NCI-H1048 (cell line): Measurements from ENCODE around the gene GPHN.
"Not testable (repeated sequence)": the region's sequence is repeated elsewhere in the genome, so short reads cannot be mapped to it uniquely, and the experiment has no call there.

Experiments used
- DNase-seq: peaks from one replicate; lab custom pipeline; 2025; lab: John Stamatoyannopoulos, UW

GPHN gene

GRCh38 chr14:66677780-66678179 is 169.8 kb downstream of the GPHN start:
- DNase-seq: no peak

- DNase-seq: no peak
Observed at GRCh38 chr14:66680216-66680615, 172.3 kb downstream of the GPHN start.

- DNase-seq: no peak
Observed at GRCh38 chr14:66696326-66696725, 188.4 kb downstream of the GPHN start.

GRCh38 chr14:66698503-66698902 is 190.6 kb downstream of the GPHN start:
- DNase-seq: no peak

DNA sequence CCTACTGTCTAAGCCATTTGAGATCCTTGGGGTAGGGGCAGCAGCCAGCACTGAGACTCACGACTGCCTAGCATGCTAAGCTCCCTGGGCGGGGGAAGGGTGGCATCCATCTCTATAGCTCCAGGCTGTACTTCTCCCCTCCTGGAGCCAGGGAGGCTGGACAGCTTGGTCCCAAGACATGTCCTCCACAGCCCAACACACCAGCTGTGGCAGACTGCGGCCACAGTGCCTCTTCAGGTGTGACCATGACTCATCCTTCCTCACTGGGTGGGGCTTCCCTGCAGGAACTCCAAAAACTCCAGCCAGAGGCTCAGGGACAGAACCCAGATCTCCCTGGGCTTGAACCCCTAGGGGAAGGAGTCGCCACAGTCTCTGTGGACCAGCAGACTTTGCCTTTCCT is 193.9 kb downstream of the GPHN start:
- DNase-seq: no peak

- DNase-seq: no peak
Observed at GRCh38 chr14:66708267-66708666, 200.3 kb downstream of the GPHN start.

GRCh38 chr14:66709291-66709690 is 201.3 kb downstream of the GPHN start:
- no peak for DNase-seq

DNA sequence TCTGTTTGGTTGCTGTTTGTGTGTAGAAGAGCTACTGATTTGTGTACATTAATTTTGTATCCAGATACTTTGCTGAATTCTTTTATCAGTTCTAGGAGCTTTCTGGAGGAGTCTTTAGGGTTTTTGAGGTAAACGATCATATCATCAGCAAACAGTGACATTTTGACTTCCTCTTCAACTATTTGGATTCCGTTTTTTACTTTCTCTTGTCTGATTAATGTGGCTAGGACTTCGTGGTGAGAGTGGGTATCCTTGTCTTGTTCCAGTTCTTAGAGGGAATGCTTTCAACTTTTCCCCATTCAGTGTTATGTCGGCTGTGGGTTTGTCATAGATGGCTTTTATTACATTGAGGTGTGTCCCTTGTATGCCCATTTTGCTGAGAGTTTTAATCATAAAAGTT is 206.3 kb downstream of the GPHN start:
- not testable (repeated sequence) for DNase-seq

- DNase-seq: not testable (repeated sequence)
Observed at GRCh38 chr14:66715313-66715712, 207.4 kb downstream of the GPHN start.

- DNase-seq: no peak
Observed at GRCh38 chr14:66716227-66716626, 208.3 kb downstream of the GPHN start.

DNA sequence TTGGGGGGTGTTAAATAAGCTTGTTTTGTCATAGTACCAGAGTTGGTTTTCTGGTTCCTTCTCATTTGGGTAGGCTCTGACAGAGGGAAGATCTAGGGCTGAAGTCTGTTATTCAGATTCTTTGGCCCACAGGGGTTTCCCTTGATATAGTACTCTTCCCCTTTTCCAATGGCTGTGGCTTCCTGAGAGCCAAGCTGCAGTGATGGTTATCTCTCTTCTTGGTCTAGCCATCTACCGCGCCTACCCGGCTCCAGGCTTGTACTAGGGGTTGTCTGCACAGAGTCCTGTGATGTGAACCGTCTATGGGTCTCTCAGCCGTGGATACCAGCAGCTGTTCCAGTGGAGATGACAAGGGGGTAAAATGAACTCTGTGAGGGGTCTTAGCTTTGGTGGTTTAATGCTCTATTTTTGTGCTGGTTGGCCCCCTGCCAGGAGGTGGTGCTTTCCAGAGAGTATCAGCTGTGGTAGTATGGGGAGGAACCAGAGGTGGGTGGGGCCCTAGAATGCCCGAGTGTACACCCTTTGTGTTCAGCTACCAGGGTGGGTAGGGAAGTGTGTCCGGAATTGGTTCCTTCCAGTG is 209.7 kb downstream of the GPHN start:
- no peak for DNase-seq

- no peak for DNase-seq
Observed at GRCh38 chr14:66724996-66725395, 217.0 kb downstream of the GPHN start.

- not testable (repeated sequence) for DNase-seq
Observed at GRCh38 chr14:66731298-66731697, 223.4 kb downstream of the GPHN start.

DNA sequence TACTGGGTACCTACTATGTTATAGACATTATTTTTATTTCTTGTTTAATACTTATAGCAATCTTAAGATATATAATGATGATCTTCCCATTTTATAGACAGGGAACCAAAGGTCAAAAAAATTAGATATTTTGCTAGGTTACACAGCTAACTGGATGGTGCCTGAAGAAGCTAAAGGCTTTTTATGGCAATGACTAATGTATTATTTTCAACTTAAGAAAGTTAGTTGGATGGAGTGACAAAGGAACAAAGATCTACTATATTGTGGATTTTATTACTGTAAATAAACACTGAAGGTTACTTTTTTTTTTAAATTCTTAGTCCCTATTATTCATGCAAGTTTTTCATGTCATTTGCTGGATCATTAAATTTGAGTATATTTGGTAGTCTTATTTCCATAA is 227.9 kb downstream of the GPHN start:
- DNase-seq: no peak

DNA sequence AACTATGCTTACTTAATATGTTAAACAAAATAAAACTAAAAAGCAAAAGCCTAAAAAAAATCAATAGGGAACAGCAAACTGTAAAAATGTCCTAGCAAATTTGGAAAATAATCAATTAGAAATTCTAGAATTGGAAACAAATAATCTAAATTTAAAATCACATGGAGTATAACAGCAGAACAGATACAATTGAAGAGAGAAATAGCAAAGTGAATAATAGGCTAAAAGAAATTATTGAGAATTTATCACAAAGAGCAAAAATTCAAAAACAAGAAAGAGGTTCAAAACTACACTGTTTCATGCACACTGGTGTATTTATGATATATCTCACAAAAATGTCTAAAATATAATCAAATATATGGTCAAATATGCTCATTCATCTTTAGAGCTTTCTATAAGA is 231.9 kb downstream of the GPHN start:
- DNase-seq: no peak

GRCh38 chr14:66745078-66745477 is 237.1 kb downstream of the GPHN start:
- no peak for DNase-seq

GRCh38 chr14:66746316-66747006 is 238.5 kb downstream of the GPHN start:
- DNase-seq: no peak

GRCh38 chr14:66752109-66752508 is 244.2 kb downstream of the GPHN start:
- no peak for DNase-seq

- DNase-seq: no peak
Observed at GRCh38 chr14:66758031-66758613, 250.2 kb downstream of the GPHN start.

GRCh38 chr14:66772146-66772545 is 264.2 kb downstream of the GPHN start:
- DNase-seq: no peak

DNA sequence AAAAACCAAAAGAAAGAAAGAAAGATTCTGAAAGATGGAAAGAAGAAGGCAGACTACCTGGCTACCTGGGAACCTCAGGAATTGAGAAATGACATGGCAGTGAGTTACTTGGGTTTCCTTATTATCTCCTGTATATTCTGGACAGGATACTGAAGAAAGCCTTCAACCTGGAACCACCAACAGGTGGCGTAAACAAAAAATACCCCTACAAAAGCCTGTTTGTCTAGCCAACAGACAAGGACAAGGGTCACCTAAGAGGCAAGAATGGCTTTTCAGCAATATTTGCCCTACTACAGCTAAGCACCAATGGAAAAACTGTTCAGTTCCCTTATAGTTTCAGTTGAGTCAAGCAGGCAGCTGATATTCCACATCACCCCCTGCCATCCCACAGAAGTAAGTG is 274.9 kb downstream of the GPHN start:
- DNase-seq: no peak

GRCh38 chr14:66790101-66790500 is 282.2 kb downstream of the GPHN start:
- DNase-seq: no peak

DNA sequence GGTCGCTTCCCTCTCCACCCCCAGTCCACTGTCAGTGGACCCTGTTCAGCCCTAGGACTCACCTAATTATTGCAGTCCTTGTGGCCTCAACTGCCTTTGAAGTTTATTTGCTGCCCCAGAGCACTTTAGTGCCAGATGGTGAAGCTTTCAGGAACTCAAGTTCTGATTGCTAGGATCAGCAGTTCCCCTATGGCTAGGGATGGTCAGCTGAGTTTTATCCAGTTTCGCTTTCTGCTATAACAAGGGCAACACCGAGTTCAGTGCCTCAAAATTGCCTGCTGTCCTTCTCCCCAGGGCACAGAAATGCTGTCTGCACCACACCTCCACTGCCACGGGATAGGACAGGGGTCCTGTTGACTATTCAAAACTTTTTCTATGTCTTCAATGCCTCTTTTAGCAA is 295.0 kb downstream of the GPHN start:
- DNase-seq: no peak

DNA sequence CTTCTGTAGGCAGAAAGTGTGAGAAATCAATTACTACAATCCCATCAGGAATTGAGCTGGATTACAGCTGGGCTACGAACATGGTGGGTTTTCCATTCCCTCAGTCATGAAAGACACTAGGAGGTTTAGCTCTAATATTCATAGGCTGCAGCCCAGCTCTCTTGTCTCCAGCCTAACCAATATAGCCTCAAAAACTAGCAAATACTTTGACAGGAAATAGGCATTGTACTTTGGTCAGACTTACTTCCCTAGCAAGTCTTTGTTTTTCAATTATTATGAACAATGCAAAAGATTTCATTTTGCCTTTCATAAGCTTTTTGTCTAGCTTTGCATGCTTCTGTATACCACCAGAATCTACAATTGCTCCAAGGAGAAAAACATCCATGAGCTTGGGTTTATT is 296.2 kb downstream of the GPHN start:
- DNase-seq: no peak
